NCI-H82 (cell line): ENCODE data around the gene SRA1.
A peak's percentile ranks its signal among the peaks of the same experiment; 100 is the strongest.

ENCODE experiments used
- DNase-seq: peaks from one replicate; lab custom pipeline; 2025; lab: John Stamatoyannopoulos, UW

The SRA1 gene

DNA sequence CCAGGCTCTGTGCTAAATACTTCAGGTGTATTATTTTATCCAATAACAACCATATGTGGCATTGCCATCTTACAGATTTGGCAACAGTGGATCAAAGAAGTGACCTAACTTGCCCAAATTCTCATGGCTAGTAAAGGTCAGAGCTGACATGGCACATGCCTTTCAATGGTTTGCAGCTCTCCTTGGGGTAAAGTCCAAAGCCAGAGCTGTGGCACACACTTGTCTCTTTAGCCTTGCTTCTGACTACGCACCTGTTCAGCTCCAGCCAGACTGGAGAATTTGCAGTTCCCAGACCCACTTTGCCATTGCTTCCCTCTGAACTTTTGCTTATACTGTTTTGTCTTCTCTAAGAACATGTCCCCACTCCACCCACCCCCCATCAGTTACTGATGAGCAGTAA, 13.2 kb upstream of the SRA1 start:
- no peak for DNase-seq

DNA sequence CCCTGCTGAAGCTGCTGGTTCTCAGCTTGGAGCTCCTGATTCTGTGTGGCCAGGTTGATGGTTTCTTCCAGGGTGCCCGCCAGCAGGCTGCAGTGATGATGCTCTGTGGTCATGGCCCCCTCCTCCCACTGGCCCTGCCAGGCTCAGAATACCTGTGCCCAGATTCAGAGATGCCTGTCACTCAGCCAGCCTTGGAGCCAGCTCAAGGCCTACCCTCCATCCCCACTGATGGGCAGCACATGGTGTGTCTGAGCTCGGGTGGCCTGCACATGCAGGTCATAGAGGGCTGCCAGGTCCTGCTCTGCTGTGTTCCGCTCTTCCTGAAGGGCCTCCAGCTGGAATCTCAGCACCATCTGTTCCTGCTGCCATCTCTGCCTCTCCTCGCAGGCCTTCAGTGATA, 12.8 kb upstream of the SRA1 start:
- no peak for DNase-seq

- no peak for DNase-seq
These were observed 11.9 kb upstream of the SRA1 start for GRCh38 chr5:140569197-140569596.

GRCh38 chr5:140568443-140569063, 11.3 kb upstream of the SRA1 start:
- DNase-seq, result no peak

- DNase-seq, result no peak
These were observed 10.6 kb upstream of the SRA1 start for GRCh38 chr5:140567871-140568270.

DNA sequence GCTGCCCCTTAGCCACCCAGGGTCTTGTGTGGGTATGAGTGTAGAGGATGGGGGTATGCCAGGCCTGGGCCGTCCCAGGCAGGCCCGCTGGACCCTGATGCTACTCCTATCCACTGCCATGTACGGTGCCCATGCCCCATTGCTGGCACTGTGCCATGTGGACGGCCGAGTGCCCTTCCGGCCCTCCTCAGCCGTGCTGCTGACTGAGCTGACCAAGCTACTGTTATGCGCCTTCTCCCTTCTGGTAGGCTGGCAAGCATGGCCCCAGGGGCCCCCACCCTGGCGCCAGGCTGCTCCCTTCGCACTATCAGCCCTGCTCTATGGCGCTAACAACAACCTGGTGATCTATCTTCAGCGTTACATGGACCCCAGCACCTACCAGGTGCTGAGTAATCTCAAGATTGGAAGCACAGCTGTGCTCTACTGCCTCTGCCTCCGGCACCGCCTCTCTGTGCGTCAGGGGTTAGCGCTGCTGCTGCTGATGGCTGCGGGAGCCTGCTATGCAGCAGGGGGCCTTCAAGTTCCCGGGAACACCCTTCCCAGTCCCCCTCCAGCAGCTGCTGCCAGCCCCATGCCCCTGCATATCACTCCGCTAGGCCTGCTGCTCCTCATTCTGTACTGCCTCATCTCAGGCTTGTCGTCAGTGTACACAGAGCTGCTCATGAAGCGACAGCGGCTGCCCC, 10.0 kb upstream of the SRA1 start:
- no peak for DNase-seq

DNA sequence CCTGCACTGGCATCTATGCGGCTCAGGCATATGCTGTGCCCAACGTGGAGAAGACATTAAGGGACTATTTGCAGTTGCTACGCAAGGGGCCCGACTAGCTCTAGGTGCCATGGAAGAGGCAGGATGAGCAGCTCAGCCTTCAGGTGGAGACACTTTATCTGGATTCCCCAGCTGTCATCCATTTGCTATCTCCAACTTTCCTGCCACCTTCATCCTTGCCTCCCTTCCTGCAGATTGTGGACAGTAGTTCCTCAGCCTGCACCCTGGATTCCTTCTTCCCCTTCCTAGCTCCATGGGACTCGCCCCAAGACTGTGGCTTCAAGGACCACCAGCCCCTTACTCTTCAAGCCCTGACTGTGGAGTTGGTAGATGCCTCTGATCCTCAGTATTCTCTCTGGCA, 9.4 kb upstream of the SRA1 start:
- no peak for DNase-seq

GRCh38 chr5:140565780-140566095, 8.5 kb upstream of the SRA1 start:
- peak; percentile 17 for DNase-seq

GRCh38 chr5:140565024-140565779, 7.9 kb upstream of the SRA1 start:
- DNase-seq, result no peak

GRCh38 chr5:140564196-140565023, 7.1 kb upstream of the SRA1 start, which contains the start of the genes APBB3 and SLC35A4:
Gene APBB3 (minus strand): TSS chr5:140564598. CDS start chr5:140564245, 353 bp downstream.
Gene SLC35A4 (plus strand): TSS chr5:140564828. CDS start chr5:140567170, 2,342 bp downstream.
- peak; percentile 97 for DNase-seq

GRCh38 chr5:140563596-140563995, 6.3 kb upstream of the SRA1 start:
- DNase-seq, result peak; percentile 49

DNA sequence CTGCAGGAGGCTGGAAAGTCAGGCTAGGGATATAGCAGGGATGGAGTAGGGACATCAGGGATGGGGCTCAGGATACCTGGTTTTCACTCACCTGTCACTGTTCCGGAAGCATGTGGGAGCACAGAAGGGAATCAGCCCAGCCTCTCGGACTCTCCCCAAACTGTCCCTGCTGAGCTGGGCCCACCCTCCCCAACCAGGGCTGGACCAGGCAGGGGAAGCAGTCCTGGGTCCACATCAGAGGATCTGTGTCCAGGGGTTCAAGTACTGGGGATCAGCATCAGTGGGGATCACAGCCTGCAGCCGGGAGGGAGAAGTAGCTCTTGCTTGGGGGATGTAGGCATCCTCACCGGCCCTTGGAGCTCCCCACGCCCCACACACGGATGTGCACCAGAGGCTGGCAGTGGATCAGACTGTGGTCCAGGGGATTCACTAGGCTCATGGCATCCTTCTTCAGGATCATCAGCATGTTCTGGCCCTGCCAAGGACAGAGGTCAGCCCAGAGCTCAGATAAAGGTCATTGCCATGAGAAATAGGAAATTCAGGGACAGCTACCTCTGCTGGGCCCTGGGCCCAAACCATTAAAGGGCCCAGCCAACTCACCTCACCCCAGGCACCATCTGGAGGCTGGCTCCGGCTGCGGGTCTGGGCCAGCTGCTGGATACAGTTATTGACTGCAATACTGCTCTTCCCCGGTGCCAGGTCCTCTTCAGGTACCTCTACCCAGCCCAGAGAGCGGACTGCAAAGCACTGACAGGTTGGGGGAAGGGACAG, 4.7 kb upstream of the SRA1 start:
- DNase-seq, result no peak

DNA sequence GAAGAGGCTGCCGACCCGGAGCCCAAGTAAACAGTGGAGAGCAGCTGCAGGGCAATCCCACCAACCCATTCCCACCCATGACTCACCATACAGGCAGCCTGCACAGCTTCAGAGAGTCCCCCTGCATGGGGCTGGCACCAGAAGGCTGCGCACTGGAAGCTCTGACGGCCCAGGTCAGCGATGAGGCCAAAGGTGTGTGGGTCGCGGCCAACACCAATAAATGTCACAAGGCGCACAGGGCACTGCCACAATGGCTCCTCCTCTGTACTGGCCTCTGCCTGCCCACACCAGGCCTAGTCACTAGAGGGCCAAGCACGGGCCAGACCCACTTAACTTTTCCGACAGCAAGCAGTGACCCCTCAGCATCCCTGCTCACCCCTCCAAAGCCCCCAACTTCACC, 3.0 kb upstream of the SRA1 start:
- no peak for DNase-seq

- DNase-seq, result no peak
These were observed 1.3 kb upstream of the SRA1 start for GRCh38 chr5:140558542-140558941.

- no peak for DNase-seq
These were observed 692 bp upstream of the SRA1 start for GRCh38 chr5:140557965-140558364.

DNA sequence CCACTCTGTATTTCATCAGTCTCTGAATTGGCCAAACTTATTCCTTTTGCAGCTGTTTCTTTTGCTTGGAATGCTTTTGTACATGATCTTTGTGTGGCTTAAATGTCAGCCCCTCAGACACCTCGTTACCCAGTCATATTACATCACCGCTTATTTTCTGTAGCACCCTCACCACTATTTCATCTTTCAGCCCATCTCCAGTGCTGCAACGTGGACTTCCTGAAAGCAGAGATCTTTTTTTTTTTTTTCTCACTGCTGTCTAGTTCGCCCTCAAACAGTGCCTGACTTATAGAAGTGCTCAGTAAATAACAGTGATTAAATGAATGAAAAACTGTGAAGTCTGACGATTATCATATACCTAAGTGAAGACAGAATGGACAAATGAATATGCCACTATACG, 835 bp downstream of the SRA1 start:
- DNase-seq, result no peak

GRCh38 chr5:140555747-140556312, 1.4 kb downstream of the SRA1 start:
- DNase-seq, result no peak

GRCh38 chr5:140554454-140554853, 2.8 kb downstream of the SRA1 start:
- no peak for DNase-seq

GRCh38 chr5:140553657-140554056, 3.6 kb downstream of the SRA1 start:
- DNase-seq, result no peak

DNA sequence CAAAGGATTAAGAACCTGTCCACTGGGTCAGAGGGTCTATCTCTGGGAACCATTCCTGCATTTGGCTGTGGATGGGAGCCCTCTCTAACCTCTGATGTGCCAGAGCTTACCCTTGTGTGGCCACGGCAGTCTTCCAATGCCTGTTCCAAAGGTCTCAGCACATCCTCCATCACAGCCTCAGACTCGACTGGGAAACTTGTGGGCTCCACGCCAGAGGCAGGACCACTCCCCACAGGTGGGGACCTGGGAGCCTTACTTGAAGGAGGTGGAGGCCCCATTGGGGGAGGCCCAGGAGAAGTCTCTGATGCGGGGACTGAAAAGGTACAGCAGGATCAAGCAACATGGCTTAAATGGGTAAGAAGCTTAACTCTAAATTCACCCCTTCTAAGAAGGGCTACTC, 5.4 kb downstream of the SRA1 start:
- no peak for DNase-seq
